Neural progenitor cell (in vitro differentiated cells): ENCODE data around the gene BRD9. TPM values are rescaled to one million over a fixed set of nuclear protein-coding genes. Genes with fewer than 3 reads are reported as not detected.
A peak's percentile ranks its signal among the peaks of the same experiment; 100 is the strongest.

ENCODE experiments used
- DNase-seq: peaks from one replicate; pipeline ENCODE4 v3.0.0-alpha.2; 2016; ENCODE audit warnings: low spot score
- H2AFZ ChIP-seq: fragments of 200-600 bp; sonication (generic); replicated peaks from 2 replicates; pipeline ENCODE4 v1.6.1; 2016; ENCODE audit warnings: antibody characterized with exemption
- H3F3A ChIP-seq: fragments of 200-600 bp; sonication (generic); 2 replicates; pipeline ENCODE4 v1.6.1; 2016; ENCODE audit warnings: antibody characterized with exemption, low read depth
- H3K27ac ChIP-seq: fragments of 200-600 bp; sonication (generic); 2 replicates; pipeline ENCODE4 v1.5.1; 2016; ENCODE audit warnings: mild to moderate bottlenecking
- H3K27me3 ChIP-seq: fragments of 200-600 bp; sonication (generic); 2 replicates; pipeline ENCODE4 v1.6.1; 2016; ENCODE audit warnings: mild to moderate bottlenecking, moderate library complexity
- H3K36me3 ChIP-seq: fragments of 200-600 bp; sonication (generic); 2 replicates; pipeline ENCODE4 v1.5.1; 2016
- H3K4me1 ChIP-seq: fragments of 200-600 bp; sonication (generic); 2 replicates; pipeline ENCODE4 v1.6.1; 2016; ENCODE audit warnings: mixed run types
- H3K4me2 ChIP-seq: fragments of 200-600 bp; sonication (generic); 2 replicates; pipeline ENCODE4 v1.6.1; 2016
- H3K4me3 ChIP-seq: fragments of 200-600 bp; sonication (generic); 2 replicates; pipeline ENCODE4 v1.5.1; 2016
- H3K79me2 ChIP-seq: fragments of 200-600 bp; sonication (generic); 2 replicates; pipeline ENCODE4 v1.6.1; 2016; ENCODE audit warnings: low read depth
- H3K9ac ChIP-seq: fragments of 200-600 bp; sonication (generic); 2 replicates; pipeline ENCODE4 v1.6.1; 2016
- H3K9me3 ChIP-seq: fragments of 200-600 bp; sonication (generic); 2 replicates; pipeline ENCODE4 v1.5.1; 2016; ENCODE audit warnings: low read depth
- H4K20me1 ChIP-seq: fragments of 200-600 bp; sonication (generic); 2 replicates; pipeline ENCODE4 v1.6.1; 2016; ENCODE audit warnings: low read depth
- H3K27ac Mint-ChIP-seq: 3 replicates; pipeline ENCODE4 v1.8.0; 2021; ENCODE audit warnings: mixed read lengths
- H3K27me3 Mint-ChIP-seq: 2 replicates; pipeline ENCODE4 v1.8.0; 2022; ENCODE audit warnings: low read depth, mild to moderate bottlenecking, inconsistent platforms, moderate library complexity, mixed read lengths; ENCODE audit not compliant: insufficient read depth
- H3K36me3 Mint-ChIP-seq: 3 replicates; pipeline ENCODE4 v1.8.0; 2021; ENCODE audit warnings: mixed read lengths
- H3K4me1 Mint-ChIP-seq: 3 replicates; pipeline ENCODE4 v1.8.0; 2021; ENCODE audit warnings: mixed read lengths
- H3K4me3 Mint-ChIP-seq: 3 replicates; pipeline ENCODE4 v1.8.0; 2021; ENCODE audit warnings: mild to moderate bottlenecking, moderate library complexity, mixed read lengths
- H3K9me3 Mint-ChIP-seq: 3 replicates; pipeline ENCODE4 v1.8.0; 2020; ENCODE audit warnings: mixed read lengths
- CTCF ChIP-seq: fragments of 200-600 bp; sonication (generic); IDR thresholded peaks from 2 replicates; pipeline ENCODE4 v1.5.1; 2017; ENCODE audit warnings: antibody characterized with exemption, mild to moderate bottlenecking
- EZH2 ChIP-seq: fragments of 200-600 bp; sonication (generic); IDR thresholded peaks from 2 replicates; pipeline ENCODE4 v1.6.1; 2017; ENCODE audit warnings: antibody characterized with exemption, mild to moderate bottlenecking, moderate library complexity
- EZH2phosphoT487 ChIP-seq: fragments of 200-600 bp; sonication (generic); IDR thresholded peaks from 2 replicates; pipeline ENCODE4 v1.6.1; 2017; ENCODE audit warnings: antibody characterized with exemption
- total RNA-seq: library from RNA; depleted of rRNA; stranded (reverse); fragments of >200 nt; gene quantifications from 2 replicates; pipeline ENCODE4 v1.2.3, GENCODE V29; 2015; ENCODE audit warnings: low replicate concordance

The BRD9 gene
- total RNA-seq, 1 donor from 2014 or later: 37.5 TPM

GRCh38 chr5:927172-928015, 34.8 kb upstream of the BRD9 start:
- no peak for DNase-seq
- Mint-ChIP-seq H3K4me3 (peak overlapping the region; percentile 54), H3K27me3 (peaks cover 8% of the 10 kb centered on the region), H3K9me3 (no peaks in the 10 kb centered on the region), H3K36me3 (peaks cover 5% of the 10 kb centered on the region), H3K4me1 (no peaks in the 10 kb centered on the region), H3K27ac (no peak overlapping the region)
- peak overlapping the region; percentile 82 for H3K4me2 ChIP-seq
- no peaks in the 10 kb centered on the region for H3K79me2 ChIP-seq
- no peaks in the 10 kb centered on the region for H3K36me3 ChIP-seq
- peaks cover 54% of the 10 kb centered on the region for H3K27me3 ChIP-seq
- no peak overlapping the region for H2AFZ ChIP-seq
- H3K27ac ChIP-seq: no peak overlapping the region
- H3K9me3 ChIP-seq: no peaks in the 10 kb centered on the region
- H3F3A ChIP-seq: no peaks in the 10 kb centered on the region
- no peak overlapping the region for H3K9ac ChIP-seq
- H3K4me1 ChIP-seq: peaks cover 8% of the 10 kb centered on the region
- no peak overlapping the region for H3K4me3 ChIP-seq
- no peaks in the 10 kb centered on the region for H4K20me1 ChIP-seq
- TF ChIP-seq CTCF (no peak), EZH2phosphoT487 (peak; percentile 3)

- TF ChIP-seq CTCF: peak; percentile 57
- peak; percentile 83 for TF ChIP-seq EZH2
- peak; percentile 74 for TF ChIP-seq EZH2phosphoT487
- DNase-seq: peak; percentile 76
- Histone ChIP-seq H3K9ac (no peak overlapping the region), H3F3A (no peaks in the 10 kb centered on the region), H3K9me3 (no peaks in the 10 kb centered on the region), H3K27me3 (peaks cover 47% of the 10 kb centered on the region), H4K20me1 (no peaks in the 10 kb centered on the region), H3K79me2 (no peaks in the 10 kb centered on the region), H3K4me1 (peaks cover 8% of the 10 kb centered on the region), H3K4me2 (peak overlapping the region; percentile 82), H3K27ac (no peak overlapping the region), H3K4me3 (peak overlapping the region; percentile 45), H3K36me3 (no peaks in the 10 kb centered on the region), H2AFZ (peak overlapping the region; percentile 89)
- no peaks in the 10 kb centered on the region for H3K4me1 Mint-ChIP-seq
- peaks cover 8% of the 10 kb centered on the region for H3K27me3 Mint-ChIP-seq
- no peaks in the 10 kb centered on the region for H3K9me3 Mint-ChIP-seq
- H3K36me3 Mint-ChIP-seq: peaks cover 5% of the 10 kb centered on the region
- no peak overlapping the region for H3K27ac Mint-ChIP-seq
- H3K4me3 Mint-ChIP-seq: no peak overlapping the region
These were observed 34.0 kb upstream of the BRD9 start for GRCh38 chr5:926417-927171.

- peaks cover 8% of the 10 kb centered on the region for H3K4me1 ChIP-seq
- Mint-ChIP-seq H3K27ac (no peak overlapping the region), H3K36me3 (peaks cover 7% of the 10 kb centered on the region), H3K27me3 (peaks cover 8% of the 10 kb centered on the region), H3K4me3 (no peak overlapping the region), H3K4me1 (peaks cover 3% of the 10 kb centered on the region), H3K9me3 (no peaks in the 10 kb centered on the region)
- no peaks in the 10 kb centered on the region for H3K36me3 ChIP-seq
- DNase-seq: peak; percentile 93
- no peaks in the 10 kb centered on the region for H3K79me2 ChIP-seq
- peaks cover 3% of the 10 kb centered on the region for H3F3A ChIP-seq
- no peaks in the 10 kb centered on the region for H3K9me3 ChIP-seq
- no peak overlapping the region for H3K4me2 ChIP-seq
- no peak overlapping the region for H3K27ac ChIP-seq
- no peaks in the 10 kb centered on the region for H4K20me1 ChIP-seq
- H2AFZ ChIP-seq: no peak overlapping the region
- H3K9ac ChIP-seq: no peak overlapping the region
- H3K27me3 ChIP-seq: peaks cover 43% of the 10 kb centered on the region
- no peak overlapping the region for H3K4me3 ChIP-seq
- TF ChIP-seq CTCF (peak; percentile 90), EZH2phosphoT487 (no peak), EZH2 (no peak)
These were observed 30.8 kb upstream of the BRD9 start for GRCh38 chr5:923281-923873.
